GM12872 (cell line): ENCODE data around the gene DNAH8.

ENCODE experiments used
- CTCF ChIP-seq: IDR thresholded peaks from 3 replicates; pipeline ENCODE4 v1.5.1; 2011; ENCODE audit warnings: low read depth, mild to moderate bottlenecking, low read length, moderate library complexity; ENCODE audit not compliant: insufficient read depth

The DNAH8 gene

GRCh38 chr6:38687549-38687948, 27.6 kb upstream of the DNAH8 start:
- TF ChIP-seq CTCF: no peak

- TF ChIP-seq CTCF: 0 out of 3 replicates have a peak, but pooled peaks have one; percentile 21
These were observed 26.5 kb upstream of the DNAH8 start for GRCh38 chr6:38688579-38689087.

GRCh38 chr6:38695227-38695900, 19.7 kb upstream of the DNAH8 start:
- no peak for TF ChIP-seq CTCF

GRCh38 chr6:38695933-38696332, 19.2 kb upstream of the DNAH8 start:
- no peak for TF ChIP-seq CTCF

- no peak for TF ChIP-seq CTCF
These were observed 18.8 kb upstream of the DNAH8 start for GRCh38 chr6:38696345-38696744.

GRCh38 chr6:38697846-38698245, 17.3 kb upstream of the DNAH8 start:
- TF ChIP-seq CTCF: no peak

GRCh38 chr6:38701551-38701950, 13.6 kb upstream of the DNAH8 start:
- no peak for TF ChIP-seq CTCF
